Epithelial cell of esophagus (primary cell): Measurements from ENCODE around the gene CUL9.

Experiments used
- DNase-seq: peaks from one replicate; pipeline ENCODE4 v3.0.0; 2010; ENCODE audit warnings: low read depth
- H3K4me3 ChIP-seq: 2 replicates; pipeline ENCODE4 v1.5.1; 2011; ENCODE audit warnings: mild to moderate bottlenecking, low read length, control low read depth
- CTCF ChIP-seq: IDR thresholded peaks from 2 replicates; pipeline ENCODE4 v1.5.1; 2011; ENCODE audit warnings: low read depth, mild to moderate bottlenecking, low read length, control low read depth, inconsistent platforms; ENCODE audit not compliant: insufficient read depth; ENCODE audit errors: missing control alignments

The CUL9 gene

GRCh38 chr6:43262000-43262779, 80.2 kb downstream of the CUL9 start:
- peak; percentile 34 for DNase-seq
- TF ChIP-seq CTCF = no peak
- no peak overlapping the region for H3K4me3 ChIP-seq

- TF ChIP-seq CTCF = no peak
- H3K4me3 ChIP-seq = no peak overlapping the region
- no peak for DNase-seq
Observed at GRCh38 chr6:43262780-43263313, 80.9 kb downstream of the CUL9 start.

GRCh38 chr6:43263314-43264178, 81.5 kb downstream of the CUL9 start:
- TF ChIP-seq CTCF = peak; percentile 84
- no peak overlapping the region for H3K4me3 ChIP-seq
- DNase-seq = peak; percentile 76

GRCh38 chr6:43264599-43265145, 82.7 kb downstream of the CUL9 start:
- DNase-seq = no peak
- H3K4me3 ChIP-seq = no peak overlapping the region
- no peak for TF ChIP-seq CTCF

GRCh38 chr6:43265564-43265963, 83.6 kb downstream of the CUL9 start:
- H3K4me3 ChIP-seq = no peak overlapping the region
- no peak for DNase-seq
- no peak for TF ChIP-seq CTCF

GRCh38 chr6:43267619-43268354, 85.8 kb downstream of the CUL9 start:
- TF ChIP-seq CTCF = no peak
- DNase-seq = no peak
- H3K4me3 ChIP-seq = no peak overlapping the region
